Measurements from ENCODE around the gene NR4A2. TPM values are rescaled to one million over a fixed set of nuclear protein-coding genes. Genes with fewer than 3 reads are reported as not detected.
A peak's percentile ranks its signal among the peaks of the same experiment; 100 is the strongest.

Gene NR4A2
- total and polyA plus RNA-seq, 12 donors = 1.1 to 31.2 (median 5.3) TPM

DNA sequence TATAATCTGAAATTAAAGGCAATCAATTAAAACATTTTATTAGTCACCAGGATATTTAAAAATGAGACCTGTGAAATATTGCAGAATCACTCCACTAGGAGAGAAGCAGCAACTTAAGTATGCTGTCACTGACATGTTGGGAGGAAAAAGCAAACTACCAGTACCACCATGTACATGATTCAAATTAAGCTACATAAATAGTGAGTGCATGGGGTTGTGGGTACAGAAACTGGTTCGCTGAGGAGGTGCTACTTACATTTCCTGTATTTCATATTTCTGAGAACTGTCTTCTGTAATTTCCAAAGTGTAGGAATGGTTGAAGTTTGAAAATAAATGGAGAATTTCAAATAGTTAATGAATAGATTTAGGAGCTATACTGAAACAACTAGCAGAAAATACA lies 7.9 kb upstream of the NR4A2 start:
- ATAC-seq (no peak), DNase-seq (no peak)
- TF ChIP-seq, protein P1, sequence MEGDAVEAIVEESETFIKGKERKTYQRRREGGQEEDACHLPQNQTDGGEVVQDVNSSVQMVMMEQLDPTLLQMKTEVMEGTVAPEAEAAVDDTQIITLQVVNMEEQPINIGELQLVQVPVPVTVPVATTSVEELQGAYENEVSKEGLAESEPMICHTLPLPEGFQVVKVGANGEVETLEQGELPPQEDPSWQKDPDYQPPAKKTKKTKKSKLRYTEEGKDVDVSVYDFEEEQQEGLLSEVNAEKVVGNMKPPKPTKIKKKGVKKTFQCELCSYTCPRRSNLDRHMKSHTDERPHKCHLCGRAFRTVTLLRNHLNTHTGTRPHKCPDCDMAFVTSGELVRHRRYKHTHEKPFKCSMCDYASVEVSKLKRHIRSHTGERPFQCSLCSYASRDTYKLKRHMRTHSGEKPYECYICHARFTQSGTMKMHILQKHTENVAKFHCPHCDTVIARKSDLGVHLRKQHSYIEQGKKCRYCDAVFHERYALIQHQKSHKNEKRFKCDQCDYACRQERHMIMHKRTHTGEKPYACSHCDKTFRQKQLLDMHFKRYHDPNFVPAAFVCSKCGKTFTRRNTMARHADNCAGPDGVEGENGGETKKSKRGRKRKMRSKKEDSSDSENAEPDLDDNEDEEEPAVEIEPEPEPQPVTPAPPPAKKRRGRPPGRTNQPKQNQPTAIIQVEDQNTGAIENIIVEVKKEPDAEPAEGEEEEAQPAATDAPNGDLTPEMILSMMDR (IDR thresholded peaks at IDR 0.05) = no peak
- peak overlapping the region in 8 of 10 donors; percentile 42 to 100 (median 100) for H3K27ac ChIP-seq
- H3K36me3 ChIP-seq = no peaks in the 10 kb centered on the region
- H3K27me3 ChIP-seq = no peaks in the 10 kb centered on the region
- H3K4me1 ChIP-seq = peaks cover 0 to 53% (median 32%) of the 10 kb centered on the region in 9 donors
- no peaks in the 10 kb centered on the region for H3K9me3 ChIP-seq
- 73 to 75% methylated on average over 1 of the region's 1 CpG for WGBS, 2 donors
- intact Hi-C loops (cut with DNase I) = loop anchor here in 7 of 10 donors (5.0 to 10.0 kb wide), 8 partner anchors 54 to 252 kb away; partner anchors contain the start of gene GPD2 (in 3 of the 7)
- peak overlapping the region in 3 of 10 donors; percentile 88 to 96 (median 96) for H3K4me3 ChIP-seq

DNA sequence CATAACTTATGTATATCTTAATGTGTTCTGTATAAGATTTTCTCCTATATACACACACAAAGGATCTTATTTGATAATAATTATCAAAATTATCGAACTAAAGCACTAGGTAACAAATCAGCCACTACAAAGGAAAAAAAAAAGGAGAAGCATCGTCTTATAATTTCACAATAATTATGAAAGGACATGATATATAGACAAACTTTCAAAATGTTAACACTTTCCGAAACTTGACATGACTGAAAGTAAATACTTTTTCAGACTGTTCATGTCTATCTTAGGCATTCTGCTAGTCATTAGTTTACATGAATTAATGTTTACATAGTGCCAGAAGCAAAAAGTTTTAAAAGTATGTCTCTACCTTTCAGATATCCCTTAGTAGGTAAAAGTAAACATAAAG lies 7.3 kb upstream of the NR4A2 start:
- no peaks in the 10 kb centered on the region for H3K9me3 ChIP-seq
- intact Hi-C loops (cut with DNase I) = loop anchor here in 8 of 10 donors (5.0 to 10.0 kb wide), 9 partner anchors 55 to 252 kb away; partner anchors contain the start of gene GPD2 (in 4 of the 8)
- no peaks in the 10 kb centered on the region for H3K27me3 ChIP-seq
- no peaks in the 10 kb centered on the region for H3K36me3 ChIP-seq
- H3K27ac ChIP-seq = peak overlapping the region in 7 of 10 donors; percentile 0 to 100 (median 100)
- DNase-seq (no peak), ATAC-seq (no peak)
- 75 to 88% methylated on average over 3 of the region's 3 CpGs for WGBS, 2 donors
- TF ChIP-seq, protein P1 (IDR thresholded peaks at IDR 0.05) = no peak
- no peak overlapping the region for H3K4me3 ChIP-seq
- peaks cover 0 to 59% (median 32%) of the 10 kb centered on the region in 9 donors for H3K4me1 ChIP-seq

DNA sequence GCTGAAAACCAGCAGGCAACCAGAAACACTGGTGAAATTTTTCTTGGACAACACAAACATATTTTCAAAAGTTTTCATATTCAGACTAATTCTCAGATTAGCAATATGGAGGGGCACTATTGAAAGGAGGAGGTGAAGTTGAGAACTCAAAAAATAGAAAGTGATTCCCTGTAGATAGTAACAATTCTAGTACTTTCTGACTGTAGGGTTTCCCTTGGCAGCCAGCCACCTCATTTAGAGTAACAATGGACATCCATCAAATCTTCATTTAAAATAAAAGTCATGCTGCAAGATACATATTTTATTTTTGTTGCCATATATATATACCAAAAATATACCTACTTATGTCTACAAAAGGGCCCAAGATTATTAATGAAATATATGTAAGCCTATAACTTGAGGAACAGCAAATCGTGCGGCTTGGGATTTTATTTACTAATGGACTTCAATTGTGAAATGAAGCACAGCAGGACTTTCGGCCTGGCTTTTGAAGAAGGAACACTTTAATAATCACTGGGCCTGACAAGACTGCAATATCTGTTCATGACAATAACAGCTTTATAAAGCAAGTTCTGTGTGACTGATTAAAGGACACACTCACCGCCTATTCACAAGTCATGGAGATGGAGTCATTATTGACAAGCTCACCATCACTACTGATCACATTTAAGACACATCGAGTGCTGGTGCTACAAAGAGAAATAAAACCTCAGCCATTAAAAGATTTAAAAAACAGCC lies 6.8 kb upstream of the NR4A2 start:
- peaks cover 0 to 62% (median 32%) of the 10 kb centered on the region in 9 donors for H3K4me1 ChIP-seq
- H3K4me3 ChIP-seq = no peak overlapping the region
- no peak for DNase-seq
- H3K27me3 ChIP-seq = no peaks in the 10 kb centered on the region
- ATAC-seq = no peak
- TF ChIP-seq, protein P1 (IDR thresholded peaks at IDR 0.05) = no peak
- WGBS, 2 donors = 57% methylated on average over 5 of the region's 5 CpGs
- no peaks in the 10 kb centered on the region for H3K36me3 ChIP-seq
- intact Hi-C loops (cut with DNase I) = loop anchor here in 4 of 10 donors (5.0 to 10.0 kb wide), 3 partner anchors 96 to 248 kb away; partner anchors contain the start of gene GPD2 (in 1 of the 4)
- H3K9me3 ChIP-seq = no peaks in the 10 kb centered on the region
- H3K27ac ChIP-seq = peak overlapping the region in 7 of 10 donors; percentile 17 to 100 (median 100)

DNA sequence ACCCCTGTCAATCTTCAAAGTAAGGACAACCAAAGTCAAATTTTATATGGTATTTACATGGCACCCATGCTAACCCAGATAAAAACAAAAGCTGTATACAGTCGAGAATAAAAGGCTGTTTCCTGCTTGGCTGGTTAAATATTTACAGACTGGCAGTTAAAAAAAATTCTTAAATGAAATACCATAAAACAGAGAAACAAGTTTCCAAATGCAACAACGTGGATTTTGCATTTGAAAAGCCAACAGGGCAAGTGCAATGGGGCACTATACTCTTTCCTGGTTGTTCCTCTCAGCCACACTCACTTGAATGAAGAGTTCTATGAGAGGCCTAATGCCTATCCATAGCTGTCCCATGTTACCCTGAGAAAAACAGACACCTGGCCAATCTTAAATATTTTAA lies 6.1 kb upstream of the NR4A2 start:
- no peak for ATAC-seq
- no peak overlapping the region for H3K4me3 ChIP-seq
- no peaks in the 10 kb centered on the region for H3K9me3 ChIP-seq
- intact Hi-C loops (cut with DNase I) = loop anchor here in 4 of 10 donors (5.0 to 10.0 kb wide), 3 partner anchors 96 to 249 kb away; partner anchors contain the start of gene GPD2 (in 1 of the 4)
- peaks cover 0 to 59% (median 33%) of the 10 kb centered on the region in 9 donors for H3K4me1 ChIP-seq
- no peaks in the 10 kb centered on the region for H3K27me3 ChIP-seq
- DNase-seq = no peak
- peak overlapping the region in 4 of 10 donors; percentile 17 to 100 (median 100) for H3K27ac ChIP-seq
- TF ChIP-seq, protein P1 (IDR thresholded peaks at IDR 0.05) = no peak
- WGBS, 2 donors = 57 to 60% methylated on average over 2 of the region's 2 CpGs
- H3K36me3 ChIP-seq = no peaks in the 10 kb centered on the region
